HCT116 (cell line): Measurements from ENCODE around the gene DLG4. TPM values are rescaled to one million over a fixed set of nuclear protein-coding genes. Genes with fewer than 3 reads are reported as not detected.

ENCODE experiments used
- ATAC-seq: fragments of 200-7000 bp; cut with Tn5 transposase; 2 replicates; pipeline ENCODE4 v1.9.1; 2020; ENCODE audit warnings: mild to moderate bottlenecking, moderate library complexity
- BruUV-seq: library from RNA; stranded (reverse); fragments of 400-500 nt; replicated peaks from 2 replicates; lab custom pipeline; 2021; lab: Mats Ljungman, UMichigan
- CTCF ChIA-PET: fragments of 300-600 bp; sonication (Branson Sonifier 250); formaldehyde crosslinking; loops from one replicate; lab custom pipeline; 2021; ENCODE audit warnings: antibody characterized with exemption; lab: Charles Lee
- POLR2A ChIA-PET: fragments of 300-600, 350-600 bp; sonication (Branson Sonifier 250); formaldehyde crosslinking; loops from one replicate; lab custom pipeline; 2021; ENCODE audit warnings: antibody characterized with exemption; lab: Charles Lee
- RAD21 ChIA-PET, 2 experiments: fragments of 300-600 bp; sonication (Branson Sonifier 250); formaldehyde crosslinking; loops; one replicate each; lab custom pipeline; 2023; ENCODE audit warnings: low total read pairs in 2 of 2; ENCODE audit not compliant: uncharacterized antibody in 2 of 2, unreplicated experiment in 2 of 2, low non-redundant PET in 1 of 2; lab: Charles Lee
- DNase-seq: peaks from one replicate; pipeline ENCODE4 v3.0.0-alpha.2; 2010; ENCODE audit warnings: low read depth, low spot score
- H2AFZ ChIP-seq: fragments of 200-600 bp; shearing (Covaris generic), sonication (generic); 2 replicates; pipeline ENCODE4 v1.6.1; 2017; ENCODE audit warnings: low read depth, mixed run types, mixed read lengths, antibody characterized with exemption, low read length; ENCODE audit not compliant: poor library complexity, severe bottlenecking
- H3K27ac ChIP-seq: 2 replicates; pipeline ENCODE4 v1.5.1; 2012; ENCODE audit warnings: low read depth, low read length
- H3K27me3 ChIP-seq: fragments of 200-600 bp; sonication (generic); 2 replicates; pipeline ENCODE4 v1.6.1; 2016; ENCODE audit warnings: mixed run types, low read length, mixed read lengths; ENCODE audit not compliant: insufficient read depth
- H3K36me3 ChIP-seq, 2 experiments: fragments of 200-500 bp in 1 of 2; fragments of 200-600 bp in 1 of 2; sonication (Bioruptor generic) in 1 of 2; sonication (generic) in 1 of 2; 2 replicates each; pipeline versions ENCODE4 v1.5.1 to v1.6.1; 2014 to 2016; ENCODE audit warnings: low read length in 2 of 2, inconsistent platforms in 1 of 2, mixed read lengths in 1 of 2, mixed run types in 1 of 2; ENCODE audit not compliant: insufficient read depth in 2 of 2, control insufficient read depth in 1 of 2
- H3K4me1 ChIP-seq, 2 experiments: fragments of 200-600 bp in 1 of 2; sonication (generic) in 1 of 2; 2 replicates each; pipeline versions ENCODE4 v1.5.1 to v1.6.1; 2012 to 2017; ENCODE audit warnings: low read length in 2 of 2, inconsistent platforms in 1 of 2, mild to moderate bottlenecking in 1 of 2, mixed read lengths in 1 of 2, mixed run types in 1 of 2, moderate library complexity in 1 of 2; ENCODE audit not compliant: insufficient read depth in 2 of 2, control insufficient read depth in 1 of 2
- H3K4me2 ChIP-seq: fragments of 200-600 bp; sonication (generic); 2 replicates; pipeline ENCODE4 v1.6.1; 2017; ENCODE audit warnings: mixed run types, low read length, mixed read lengths
- H3K4me3 ChIP-seq, 2 experiments: fragments of 200-600 bp in 1 of 2; sonication (generic) in 1 of 2; replicated peaks in 1 of 2; 2 replicates each; pipeline ENCODE4 v1.5.1; 2011 to 2016; ENCODE audit warnings: low read length in 2 of 2, control low read depth in 1 of 2, low read depth in 1 of 2, mild to moderate bottlenecking in 1 of 2, mixed read lengths in 1 of 2, mixed run types in 1 of 2
- H3K79me2 ChIP-seq: fragments of 200-600 bp; sonication (generic); 2 replicates; pipeline ENCODE4 v1.6.1; 2017; ENCODE audit warnings: mild to moderate bottlenecking, mixed run types, low read length, moderate library complexity, mixed read lengths; ENCODE audit not compliant: insufficient read depth
- H3K9ac ChIP-seq: fragments of 200-600 bp; sonication (generic); 2 replicates; pipeline ENCODE4 v1.6.1; 2016; ENCODE audit warnings: low read length, mixed read lengths
- H3K9me2 ChIP-seq: fragments of 200-600 bp; sonication (generic), shearing (Covaris generic); 2 replicates; pipeline ENCODE4 v1.6.1; 2017; ENCODE audit warnings: mixed run types, mild to moderate bottlenecking, moderate library complexity; ENCODE audit not compliant: insufficient read depth
- H3K9me3 ChIP-seq, 2 experiments: fragments of 200-500 bp in 1 of 2; fragments of 200-600 bp in 1 of 2; sonication (Bioruptor generic) in 1 of 2; sonication (generic) in 1 of 2; 2 replicates each; pipeline ENCODE4 v1.6.1; 2014 to 2017; ENCODE audit warnings: low read length in 2 of 2, mixed read lengths in 2 of 2, inconsistent platforms in 1 of 2, low read depth in 1 of 2, mild to moderate bottlenecking in 1 of 2, mixed run types in 1 of 2, moderate library complexity in 1 of 2; ENCODE audit not compliant: control insufficient read depth in 1 of 2, insufficient read depth in 1 of 2
- H4K20me1 ChIP-seq: fragments of 200-600 bp; sonication (generic), shearing (Covaris generic); 2 replicates; pipeline ENCODE4 v1.6.1; 2017; ENCODE audit warnings: mixed run types, mild to moderate bottlenecking, moderate library complexity; ENCODE audit not compliant: insufficient read depth
- CEBPB ChIP-seq: IDR thresholded peaks from 2 replicates; pipeline ENCODE4 v1.6.1; 2012; ENCODE audit warnings: low read depth
- EGR1 ChIP-seq: IDR thresholded peaks from 2 replicates; pipeline ENCODE4 v1.6.1; 2012; ENCODE audit warnings: low read depth
- ELF1 ChIP-seq: IDR thresholded peaks from 2 replicates; pipeline ENCODE4 v1.6.1; 2012; ENCODE audit warnings: low read depth, borderline replicate concordance
- EZH2 ChIP-seq: fragments of 200-600 bp; sonication (generic); IDR thresholded peaks from 2 replicates; pipeline ENCODE4 v1.6.1; 2017; ENCODE audit warnings: antibody characterized with exemption, mixed run types
- JUND ChIP-seq: IDR thresholded peaks from 2 replicates; pipeline ENCODE4 v1.6.1; 2012
- POLR2A ChIP-seq: IDR thresholded peaks from 2 replicates; pipeline ENCODE4 v1.7.0; 2011; ENCODE audit warnings: borderline replicate concordance; ENCODE audit not compliant: insufficient read depth, insufficient read length; ENCODE audit errors: extremely low read depth
- POLR2AphosphoS5 ChIP-seq: IDR thresholded peaks from 2 replicates; pipeline ENCODE4 v1.6.1; 2011; ENCODE audit warnings: mild to moderate bottlenecking, low read depth, low read length, moderate library complexity
- RAD21 ChIP-seq: IDR thresholded peaks from 2 replicates; pipeline ENCODE4 v1.6.1; 2012; ENCODE audit warnings: low read depth, mild to moderate bottlenecking
- SIN3A ChIP-seq: IDR thresholded peaks from 2 replicates; pipeline ENCODE4 v1.6.1; 2012; ENCODE audit warnings: low read depth
- YY1 ChIP-seq: IDR thresholded peaks from 2 replicates; pipeline ENCODE4 v1.6.1; 2011; ENCODE audit warnings: low read length, low read depth, moderate library complexity, mild to moderate bottlenecking; ENCODE audit not compliant: insufficient replicate concordance; ENCODE audit errors: extremely low read depth
- ZFX ChIP-seq: fragments of 450-650 bp; IDR thresholded peaks from 2 replicates; pipeline ENCODE4 v1.6.1; 2017
- ZNF274 ChIP-seq: fragments of 200-500 bp; sonication (Bioruptor generic); IDR thresholded peaks from 2 replicates; pipeline ENCODE4 v1.6.1; 2014; ENCODE audit warnings: mild to moderate bottlenecking, low read depth, low read length, inconsistent platforms
- intact Hi-C: fragments of 100-400 bp; cut with micrococcal nuclease; formaldehyde crosslinking; loops from 2 replicates; pipeline ENCODE4 v1.10.0; 2022
- total RNA-seq: library from RNA; stranded (reverse); gene quantifications from one replicate; pipeline ENCODE4 v1.2.1, GENCODE V29; 2021; ENCODE audit not compliant: unreplicated experiment
- TF ChIP-seq, protein P1 (sequence below): IDR thresholded peaks from 2 replicates; pipeline ENCODE4 v1.6.1; 2012; ENCODE audit warnings: low read depth
- TF ChIP-seq, protein P2 (sequence below): IDR thresholded peaks from 2 replicates; pipeline ENCODE4 v1.6.1; 2012

DLG4 gene
- total RNA-seq, 1 experiment from 2014 or later = 15.0 TPM

DNA sequence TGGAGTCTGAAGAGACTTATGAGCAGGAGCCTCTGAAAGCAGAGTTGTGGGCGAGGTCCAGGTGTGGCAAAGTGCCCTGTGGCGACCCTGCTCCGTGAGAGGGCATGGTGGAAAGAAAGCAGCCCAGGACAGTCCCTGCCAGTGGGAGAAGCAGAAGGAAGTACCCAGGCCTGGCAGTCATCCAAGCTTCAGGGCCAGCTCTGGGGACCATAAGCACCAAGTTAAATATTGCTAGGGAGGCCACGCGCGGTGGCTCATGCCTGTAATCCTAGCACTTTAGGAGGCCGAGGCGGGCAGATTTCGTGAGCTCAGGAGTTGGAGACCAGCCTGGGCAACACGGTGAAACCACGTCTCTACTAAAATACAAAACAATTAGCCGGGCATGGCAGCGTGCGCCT is 35.5 kb downstream of the DLG4 start:
- intact Hi-C loops = no loop called here
- Histone ChIP-seq H3K4me1 (no peaks in the 10 kb centered on the region; a peak in 1 of 4 replicates), H3K9me3 (no peaks in the 10 kb centered on the region), H3K9me2 (no peaks in the 10 kb centered on the region), H3K4me3 (no peak overlapping the region), H3K27me3 (no peaks in the 10 kb centered on the region), H3K9ac (no peak overlapping the region), H2AFZ (no peak overlapping the region), H4K20me1 (no peaks in the 10 kb centered on the region), H3K27ac (no peak overlapping the region), H3K4me2 (no peak overlapping the region), H3K79me2 (no peaks in the 10 kb centered on the region), H3K36me3 (no peaks in the 10 kb centered on the region)
- no TSS peak for BruUV-seq
- no peak for ATAC-seq
- DNase-seq = no peak
- CTCF ChIA-PET = interaction anchor here (1.0 kb wide), 1 partner anchor 132 kb away, joined by 3 read pairs; no protein-coding TSS in a partner anchor
- POLR2A ChIA-PET = no interaction called here
- RAD21 ChIA-PET = no interaction called here
- TF ChIP-seq EZH2 (no peak), ELF1 (no peak), POLR2A (no peak), EGR1 (no peak), JUND (no peak), YY1 (no peak), ZFX (no peak), POLR2AphosphoS5 (no peak), ZNF274 (no peak), SIN3A (no peak), CEBPB (no peak), RAD21 (no peak)
- TF ChIP-seq, protein P1, sequence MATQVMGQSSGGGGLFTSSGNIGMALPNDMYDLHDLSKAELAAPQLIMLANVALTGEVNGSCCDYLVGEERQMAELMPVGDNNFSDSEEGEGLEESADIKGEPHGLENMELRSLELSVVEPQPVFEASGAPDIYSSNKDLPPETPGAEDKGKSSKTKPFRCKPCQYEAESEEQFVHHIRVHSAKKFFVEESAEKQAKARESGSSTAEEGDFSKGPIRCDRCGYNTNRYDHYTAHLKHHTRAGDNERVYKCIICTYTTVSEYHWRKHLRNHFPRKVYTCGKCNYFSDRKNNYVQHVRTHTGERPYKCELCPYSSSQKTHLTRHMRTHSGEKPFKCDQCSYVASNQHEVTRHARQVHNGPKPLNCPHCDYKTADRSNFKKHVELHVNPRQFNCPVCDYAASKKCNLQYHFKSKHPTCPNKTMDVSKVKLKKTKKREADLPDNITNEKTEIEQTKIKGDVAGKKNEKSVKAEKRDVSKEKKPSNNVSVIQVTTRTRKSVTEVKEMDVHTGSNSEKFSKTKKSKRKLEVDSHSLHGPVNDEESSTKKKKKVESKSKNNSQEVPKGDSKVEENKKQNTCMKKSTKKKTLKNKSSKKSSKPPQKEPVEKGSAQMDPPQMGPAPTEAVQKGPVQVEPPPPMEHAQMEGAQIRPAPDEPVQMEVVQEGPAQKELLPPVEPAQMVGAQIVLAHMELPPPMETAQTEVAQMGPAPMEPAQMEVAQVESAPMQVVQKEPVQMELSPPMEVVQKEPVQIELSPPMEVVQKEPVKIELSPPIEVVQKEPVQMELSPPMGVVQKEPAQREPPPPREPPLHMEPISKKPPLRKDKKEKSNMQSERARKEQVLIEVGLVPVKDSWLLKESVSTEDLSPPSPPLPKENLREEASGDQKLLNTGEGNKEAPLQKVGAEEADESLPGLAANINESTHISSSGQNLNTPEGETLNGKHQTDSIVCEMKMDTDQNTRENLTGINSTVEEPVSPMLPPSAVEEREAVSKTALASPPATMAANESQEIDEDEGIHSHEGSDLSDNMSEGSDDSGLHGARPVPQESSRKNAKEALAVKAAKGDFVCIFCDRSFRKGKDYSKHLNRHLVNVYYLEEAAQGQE = no peak
- TF ChIP-seq, protein P2, sequence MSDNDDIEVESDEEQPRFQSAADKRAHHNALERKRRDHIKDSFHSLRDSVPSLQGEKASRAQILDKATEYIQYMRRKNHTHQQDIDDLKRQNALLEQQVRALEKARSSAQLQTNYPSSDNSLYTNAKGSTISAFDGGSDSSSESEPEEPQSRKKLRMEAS = no peak
